Measurements from ENCODE around the gene KATNAL1.

DNA sequence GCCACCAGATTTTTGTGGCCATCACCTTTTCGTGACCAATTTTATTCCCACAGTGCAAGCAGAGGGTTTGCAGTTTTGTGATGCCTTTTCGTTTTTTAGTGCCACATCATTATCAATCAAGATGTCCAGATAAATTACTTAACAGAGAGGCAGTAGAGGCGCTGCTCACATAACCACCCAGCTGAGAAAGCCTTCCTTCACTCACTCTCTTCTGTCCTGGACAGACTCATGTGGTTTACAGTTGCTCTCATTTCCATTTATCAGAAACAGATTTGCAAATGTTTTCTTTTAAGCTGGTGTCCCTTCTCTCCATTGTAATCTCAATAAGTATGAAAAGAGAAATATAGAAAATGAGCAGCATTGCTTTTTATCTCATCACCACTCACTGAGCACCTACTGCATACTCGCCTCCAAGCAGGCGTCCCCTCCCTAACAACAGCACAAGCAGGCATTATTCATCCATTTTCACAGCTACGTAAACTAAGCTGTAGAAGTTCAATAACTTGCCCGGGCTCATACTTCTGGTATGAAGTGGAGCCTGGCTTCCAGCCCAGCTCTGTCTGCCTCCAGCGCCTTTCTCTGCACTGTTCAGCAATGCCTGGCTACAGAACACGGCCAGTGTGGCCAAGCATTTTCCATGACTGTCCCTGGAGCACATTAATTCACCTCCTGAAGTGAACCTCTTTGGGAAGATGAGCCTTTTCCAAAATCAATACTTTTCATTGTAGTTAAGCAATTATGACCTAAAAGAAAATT is 34.6 kb upstream of the KATNAL1 start:
- TF ChIP-seq, protein P1, sequence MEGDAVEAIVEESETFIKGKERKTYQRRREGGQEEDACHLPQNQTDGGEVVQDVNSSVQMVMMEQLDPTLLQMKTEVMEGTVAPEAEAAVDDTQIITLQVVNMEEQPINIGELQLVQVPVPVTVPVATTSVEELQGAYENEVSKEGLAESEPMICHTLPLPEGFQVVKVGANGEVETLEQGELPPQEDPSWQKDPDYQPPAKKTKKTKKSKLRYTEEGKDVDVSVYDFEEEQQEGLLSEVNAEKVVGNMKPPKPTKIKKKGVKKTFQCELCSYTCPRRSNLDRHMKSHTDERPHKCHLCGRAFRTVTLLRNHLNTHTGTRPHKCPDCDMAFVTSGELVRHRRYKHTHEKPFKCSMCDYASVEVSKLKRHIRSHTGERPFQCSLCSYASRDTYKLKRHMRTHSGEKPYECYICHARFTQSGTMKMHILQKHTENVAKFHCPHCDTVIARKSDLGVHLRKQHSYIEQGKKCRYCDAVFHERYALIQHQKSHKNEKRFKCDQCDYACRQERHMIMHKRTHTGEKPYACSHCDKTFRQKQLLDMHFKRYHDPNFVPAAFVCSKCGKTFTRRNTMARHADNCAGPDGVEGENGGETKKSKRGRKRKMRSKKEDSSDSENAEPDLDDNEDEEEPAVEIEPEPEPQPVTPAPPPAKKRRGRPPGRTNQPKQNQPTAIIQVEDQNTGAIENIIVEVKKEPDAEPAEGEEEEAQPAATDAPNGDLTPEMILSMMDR (IDR thresholded peaks at IDR 0.05), result no peak
- no peak for TF ChIP-seq SP1 (CRISPR knock-in tag; conservative IDR thresholded peaks at IDR 0.05)
- TF ChIP-seq, protein P2, sequence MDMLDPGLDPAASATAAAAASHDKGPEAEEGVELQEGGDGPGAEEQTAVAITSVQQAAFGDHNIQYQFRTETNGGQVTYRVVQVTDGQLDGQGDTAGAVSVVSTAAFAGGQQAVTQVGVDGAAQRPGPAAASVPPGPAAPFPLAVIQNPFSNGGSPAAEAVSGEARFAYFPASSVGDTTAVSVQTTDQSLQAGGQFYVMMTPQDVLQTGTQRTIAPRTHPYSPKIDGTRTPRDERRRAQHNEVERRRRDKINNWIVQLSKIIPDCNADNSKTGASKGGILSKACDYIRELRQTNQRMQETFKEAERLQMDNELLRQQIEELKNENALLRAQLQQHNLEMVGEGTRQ (CRISPR knock-in tag; IDR thresholded peaks at IDR 0.05), result no peak
- TF ChIP-seq ELF4 (CRISPR knock-in tag; IDR thresholded peaks at IDR 0.05; ENCODE audit: low read depth), result no peak
- TF ChIP-seq TP53 (CRISPR knock-in tag; IDR thresholded peaks at IDR 0.05), result no peak
- no peak for TF ChIP-seq PRRX2 (CRISPR knock-in tag; IDR thresholded peaks at IDR 0.05)
- TF ChIP-seq, protein P3, sequence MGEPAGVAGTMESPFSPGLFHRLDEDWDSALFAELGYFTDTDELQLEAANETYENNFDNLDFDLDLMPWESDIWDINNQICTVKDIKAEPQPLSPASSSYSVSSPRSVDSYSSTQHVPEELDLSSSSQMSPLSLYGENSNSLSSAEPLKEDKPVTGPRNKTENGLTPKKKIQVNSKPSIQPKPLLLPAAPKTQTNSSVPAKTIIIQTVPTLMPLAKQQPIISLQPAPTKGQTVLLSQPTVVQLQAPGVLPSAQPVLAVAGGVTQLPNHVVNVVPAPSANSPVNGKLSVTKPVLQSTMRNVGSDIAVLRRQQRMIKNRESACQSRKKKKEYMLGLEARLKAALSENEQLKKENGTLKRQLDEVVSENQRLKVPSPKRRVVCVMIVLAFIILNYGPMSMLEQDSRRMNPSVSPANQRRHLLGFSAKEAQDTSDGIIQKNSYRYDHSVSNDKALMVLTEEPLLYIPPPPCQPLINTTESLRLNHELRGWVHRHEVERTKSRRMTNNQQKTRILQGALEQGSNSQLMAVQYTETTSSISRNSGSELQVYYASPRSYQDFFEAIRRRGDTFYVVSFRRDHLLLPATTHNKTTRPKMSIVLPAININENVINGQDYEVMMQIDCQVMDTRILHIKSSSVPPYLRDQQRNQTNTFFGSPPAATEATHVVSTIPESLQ (CRISPR knock-in tag; IDR thresholded peaks at IDR 0.05), result no peak
- TF ChIP-seq, protein P4, sequence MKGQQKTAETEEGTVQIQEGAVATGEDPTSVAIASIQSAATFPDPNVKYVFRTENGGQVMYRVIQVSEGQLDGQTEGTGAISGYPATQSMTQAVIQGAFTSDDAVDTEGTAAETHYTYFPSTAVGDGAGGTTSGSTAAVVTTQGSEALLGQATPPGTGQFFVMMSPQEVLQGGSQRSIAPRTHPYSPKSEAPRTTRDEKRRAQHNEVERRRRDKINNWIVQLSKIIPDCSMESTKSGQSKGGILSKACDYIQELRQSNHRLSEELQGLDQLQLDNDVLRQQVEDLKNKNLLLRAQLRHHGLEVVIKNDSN (CRISPR knock-in tag; IDR thresholded peaks at IDR 0.05), result no peak
- TF ChIP-seq NR3C1 (CRISPR knock-in tag; conservative IDR thresholded peaks at IDR 0.05; ENCODE audit: low read depth), result no peak
- no peak for TF ChIP-seq ZNF232 (CRISPR knock-in tag; IDR thresholded peaks at IDR 0.05)

All from WTC11 (cell line).